GM21381 (cell line): Measurements from ENCODE around the gene CHMP1B.

Experiments used
- ATAC-seq: cut with Tn5 transposase; IDR thresholded peaks from one replicate; pipeline ENCODE4 v1.9.1; 2021; ENCODE audit warnings: mild to moderate bottlenecking, moderate library complexity; ENCODE audit not compliant: unreplicated experiment

The CHMP1B gene

GRCh38 chr18:11851146-11851805 is at the start of gene CHMP1B:
CHMP1B (plus strand) TSS chr18:11851413; CDS start chr18:11851512, 99 bp downstream.
- ATAC-seq = peak; percentile 94

- no peak for ATAC-seq
Observed at GRCh38 chr18:11801573-11801972, 49.6 kb upstream of the CHMP1B start.

- ATAC-seq = no peak
Observed at GRCh38 chr18:11802158-11802557, 49.1 kb upstream of the CHMP1B start.

GRCh38 chr18:11802586-11802985 is 48.6 kb upstream of the CHMP1B start:
- no peak for ATAC-seq

GRCh38 chr18:11807233-11807632 is 44.0 kb upstream of the CHMP1B start:
- no peak for ATAC-seq

GRCh38 chr18:11808001-11808855 is 43.0 kb upstream of the CHMP1B start:
- no peak for ATAC-seq

- no peak for ATAC-seq
Observed at GRCh38 chr18:11809895-11810294, 41.3 kb upstream of the CHMP1B start.

- no peak for ATAC-seq
Observed at GRCh38 chr18:11810379-11810778, 40.8 kb upstream of the CHMP1B start.

- no peak for ATAC-seq
Observed at GRCh38 chr18:11811009-11811408, 40.2 kb upstream of the CHMP1B start.

- no peak for ATAC-seq
Observed at GRCh38 chr18:11817229-11817628, 34.0 kb upstream of the CHMP1B start.

GRCh38 chr18:11818486-11819203 is 32.6 kb upstream of the CHMP1B start:
- no peak for ATAC-seq

GRCh38 chr18:11819938-11820337 is 31.3 kb upstream of the CHMP1B start:
- ATAC-seq = no peak

- ATAC-seq = no peak
Observed at GRCh38 chr18:11820697-11821096, 30.5 kb upstream of the CHMP1B start.

GRCh38 chr18:11821208-11821607 is 30.0 kb upstream of the CHMP1B start:
- ATAC-seq = no peak

- no peak for ATAC-seq
Observed at GRCh38 chr18:11821643-11822237, 29.5 kb upstream of the CHMP1B start.

GRCh38 chr18:11823545-11823944 is 27.7 kb upstream of the CHMP1B start:
- ATAC-seq = no peak

- ATAC-seq = no peak
Observed at GRCh38 chr18:11826836-11827235, 24.4 kb upstream of the CHMP1B start.

- peak; percentile 66 for ATAC-seq
Observed at GRCh38 chr18:11828786-11829432, 22.3 kb upstream of the CHMP1B start.

- no peak for ATAC-seq
Observed at GRCh38 chr18:11830585-11830984, 20.6 kb upstream of the CHMP1B start.

- no peak for ATAC-seq
Observed at GRCh38 chr18:11831921-11832320, 19.3 kb upstream of the CHMP1B start.

GRCh38 chr18:11834772-11835171 is 16.4 kb upstream of the CHMP1B start:
- no peak for ATAC-seq
